SJCRH30 (cell line): ENCODE data around the gene GFPT1. TPM values are rescaled to one million over a fixed set of nuclear protein-coding genes. Genes with fewer than 3 reads are reported as not detected.

Experiments
- DNase-seq, 2 experiments: peaks; one replicate each; pipeline ENCODE4 v3.0.0-alpha.2; 2015 to 2020
- H3K27ac ChIP-seq: fragments of 250-450 bp; sonication (Bioruptor Pico); 2 replicates; pipeline ENCODE4 v1.5.1; 2020; ENCODE audit warnings: mild to moderate bottlenecking, moderate library complexity
- H3K27me3 ChIP-seq: fragments of 250-450 bp; sonication (Bioruptor Pico); 2 replicates; pipeline ENCODE4 v1.5.1; 2020; ENCODE audit warnings: mild to moderate bottlenecking, moderate library complexity
- H3K36me3 ChIP-seq: fragments of 250-450 bp; sonication (Bioruptor Pico); 2 replicates; pipeline ENCODE4 v1.5.1; 2020; ENCODE audit warnings: mild to moderate bottlenecking, moderate library complexity
- H3K4me1 ChIP-seq: fragments of 250-450 bp; sonication (Bioruptor Pico); 2 replicates; pipeline ENCODE4 v1.5.1; 2020; ENCODE audit warnings: mild to moderate bottlenecking, moderate library complexity
- H3K4me3 ChIP-seq: fragments of 250-450 bp; sonication (Bioruptor Pico); 2 replicates; pipeline ENCODE4 v1.5.1; 2020; ENCODE audit warnings: mild to moderate bottlenecking, moderate library complexity
- H3K9me3 ChIP-seq: fragments of 250-450 bp; sonication (Bioruptor Pico); replicated peaks from 2 replicates; pipeline ENCODE4 v1.5.1; 2020; ENCODE audit warnings: mild to moderate bottlenecking, moderate library complexity
- total RNA-seq: library from RNA; depleted of rRNA; stranded (reverse); fragments of >200 nt; shearing (Covaris generic); gene quantifications from 2 replicates; pipeline ENCODE4 v1.2.3, GENCODE V29; 2014; rRNA removed

Gene GFPT1
- total RNA-seq, 1 experiment from 2014 or later, result 59.9 TPM

DNA sequence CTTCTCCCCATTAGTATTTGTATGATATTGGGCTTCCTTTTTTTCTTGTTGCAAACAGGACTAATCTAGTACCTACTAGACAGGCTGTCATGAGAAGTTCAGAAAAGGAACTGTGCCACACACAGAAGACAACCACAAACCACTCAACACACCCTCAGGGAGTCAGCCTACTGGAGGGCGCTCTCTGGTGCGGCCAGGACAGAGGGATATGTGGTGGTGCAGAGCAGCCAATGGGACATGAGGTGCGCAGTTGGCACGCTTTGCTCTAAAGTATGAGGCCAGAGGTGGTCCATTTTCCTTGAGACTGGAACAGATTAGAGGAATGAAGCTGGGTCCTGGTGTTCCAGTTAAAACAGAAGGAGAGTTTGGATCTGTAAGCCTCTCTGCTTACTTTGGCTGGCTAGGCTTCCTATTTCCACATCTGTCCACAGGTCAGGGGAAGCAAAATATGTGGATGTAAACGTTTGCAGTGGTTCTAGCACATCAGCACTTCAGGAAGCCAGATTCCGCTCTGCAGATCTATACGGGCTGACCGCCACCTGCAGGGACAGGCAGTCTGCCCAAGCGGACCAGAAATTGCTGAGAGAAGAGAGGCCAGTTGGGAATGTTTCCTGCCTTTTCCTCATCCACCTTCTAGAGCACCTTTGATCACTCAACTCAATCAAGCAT lies 114.1 kb downstream of the GFPT1 start:
- H3K4me3 ChIP-seq, result no peak overlapping the region
- H3K27ac ChIP-seq, result no peak overlapping the region
- H3K4me1 ChIP-seq, result no peaks in the 10 kb centered on the region
- H3K27me3 ChIP-seq, result no peaks in the 10 kb centered on the region
- no peak for DNase-seq
- H3K9me3 ChIP-seq, result no peaks in the 10 kb centered on the region
- no peaks in the 10 kb centered on the region for H3K36me3 ChIP-seq

DNA sequence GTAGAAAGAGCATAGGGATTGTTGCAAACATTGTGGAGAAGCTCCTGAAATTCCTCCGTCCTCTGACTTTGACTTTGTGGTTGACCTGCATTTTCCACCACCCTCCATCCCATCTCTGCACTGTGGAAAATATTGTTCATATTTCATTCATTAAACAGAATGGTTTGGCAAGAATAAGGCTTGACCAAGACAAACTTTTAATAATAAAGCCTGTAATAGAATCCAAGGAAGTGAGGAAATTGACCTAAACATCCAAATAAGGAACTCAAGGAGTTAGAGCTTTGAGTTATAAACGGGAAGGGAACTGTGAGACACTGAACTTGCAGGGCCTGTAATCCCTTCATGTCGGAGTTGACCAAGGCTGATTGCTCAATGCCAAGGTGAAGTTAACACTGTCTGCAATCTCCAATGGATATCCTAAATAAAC lies 115.2 kb downstream of the GFPT1 start:
- no peaks in the 10 kb centered on the region for H3K27me3 ChIP-seq
- H3K9me3 ChIP-seq, result no peaks in the 10 kb centered on the region; the same call in 1 of the 2 replicates
- H3K4me1 ChIP-seq, result no peaks in the 10 kb centered on the region
- no peak overlapping the region for H3K4me3 ChIP-seq
- H3K36me3 ChIP-seq, result no peaks in the 10 kb centered on the region
- no peak overlapping the region for H3K27ac ChIP-seq
- no peak for DNase-seq

Other genes starting within 250 kb of the GFPT1 start
- gene NFU1, start 50.2 kb upstream of the GFPT1 start, total RNA-seq, result 58.7 and 70.5 TPM in 2 replicates